Activated naive CD8-positive, alpha-beta T cell (primary cell): ENCODE data around the gene ZDHHC7.

ENCODE experiments used
- H3K27ac Mint-ChIP-seq: one replicate; pipeline ENCODE4 v1.8.0; 2021; ENCODE audit warnings: mixed read lengths
- H3K27me3 Mint-ChIP-seq: one replicate; pipeline ENCODE4 v1.8.0; 2021; ENCODE audit warnings: mixed read lengths
- H3K36me3 Mint-ChIP-seq: one replicate; pipeline ENCODE4 v1.8.0; 2021; ENCODE audit warnings: mixed read lengths
- H3K4me1 Mint-ChIP-seq: one replicate; pipeline ENCODE4 v1.8.0; 2021; ENCODE audit warnings: low read depth, mixed read lengths
- H3K4me3 Mint-ChIP-seq: one replicate; pipeline ENCODE4 v1.8.0; 2021; ENCODE audit warnings: mild to moderate bottlenecking, mixed read lengths
- H3K9me3 Mint-ChIP-seq: one replicate; pipeline ENCODE4 v1.8.0; 2021; ENCODE audit warnings: low read depth, mixed read lengths

The ZDHHC7 gene

GRCh38 chr16:84976644-84977400 is 34.5 kb downstream of the ZDHHC7 start:
- Mint-ChIP-seq H3K4me3 (no peak overlapping the region), H3K27me3 (no peaks in the 10 kb centered on the region), H3K4me1 (no peaks in the 10 kb centered on the region), H3K27ac (no peak overlapping the region), H3K9me3 (no peaks in the 10 kb centered on the region), H3K36me3 (peaks cover 2% of the 10 kb centered on the region)

- Mint-ChIP-seq H3K36me3 (peaks cover 2% of the 10 kb centered on the region), H3K4me1 (peaks cover 2% of the 10 kb centered on the region), H3K27me3 (no peaks in the 10 kb centered on the region), H3K9me3 (no peaks in the 10 kb centered on the region), H3K4me3 (no peak overlapping the region), H3K27ac (no peak overlapping the region)
Observed at GRCh38 chr16:84975522-84975921, 35.8 kb downstream of the ZDHHC7 start.

- H3K36me3 Mint-ChIP-seq = peaks cover 2% of the 10 kb centered on the region
- no peak overlapping the region for H3K27ac Mint-ChIP-seq
- no peaks in the 10 kb centered on the region for H3K27me3 Mint-ChIP-seq
- peaks cover 4% of the 10 kb centered on the region for H3K4me1 Mint-ChIP-seq
- no peaks in the 10 kb centered on the region for H3K9me3 Mint-ChIP-seq
- H3K4me3 Mint-ChIP-seq = no peak overlapping the region
Observed at GRCh38 chr16:84975066-84975465, 36.3 kb downstream of the ZDHHC7 start.

GRCh38 chr16:84973776-84974523 is 37.4 kb downstream of the ZDHHC7 start:
- no peaks in the 10 kb centered on the region for H3K27me3 Mint-ChIP-seq
- H3K9me3 Mint-ChIP-seq = no peaks in the 10 kb centered on the region
- H3K4me1 Mint-ChIP-seq = peaks cover 4% of the 10 kb centered on the region
- no peak overlapping the region for H3K27ac Mint-ChIP-seq
- no peaks in the 10 kb centered on the region for H3K36me3 Mint-ChIP-seq
- no peak overlapping the region for H3K4me3 Mint-ChIP-seq

- Mint-ChIP-seq H3K4me3 (no peak overlapping the region), H3K4me1 (peaks cover 4% of the 10 kb centered on the region), H3K27ac (no peak overlapping the region), H3K36me3 (no peaks in the 10 kb centered on the region), H3K27me3 (no peaks in the 10 kb centered on the region), H3K9me3 (no peaks in the 10 kb centered on the region)
Observed at GRCh38 chr16:84973236-84973635, 38.1 kb downstream of the ZDHHC7 start.

GRCh38 chr16:84970447-84971127 is 40.7 kb downstream of the ZDHHC7 start:
- no peak overlapping the region for H3K27ac Mint-ChIP-seq
- H3K36me3 Mint-ChIP-seq = no peaks in the 10 kb centered on the region
- H3K9me3 Mint-ChIP-seq = no peaks in the 10 kb centered on the region
- peaks cover 4% of the 10 kb centered on the region for H3K4me1 Mint-ChIP-seq
- H3K4me3 Mint-ChIP-seq = no peak overlapping the region
- no peaks in the 10 kb centered on the region for H3K27me3 Mint-ChIP-seq

- Mint-ChIP-seq H3K27me3 (no peaks in the 10 kb centered on the region), H3K27ac (no peak overlapping the region), H3K9me3 (no peaks in the 10 kb centered on the region), H3K4me3 (no peak overlapping the region), H3K36me3 (no peaks in the 10 kb centered on the region), H3K4me1 (peaks cover 4% of the 10 kb centered on the region)
Observed at GRCh38 chr16:84967828-84968227, 43.5 kb downstream of the ZDHHC7 start.

- no peaks in the 10 kb centered on the region for H3K9me3 Mint-ChIP-seq
- no peak overlapping the region for H3K4me3 Mint-ChIP-seq
- H3K27ac Mint-ChIP-seq = no peak overlapping the region
- no peaks in the 10 kb centered on the region for H3K27me3 Mint-ChIP-seq
- H3K36me3 Mint-ChIP-seq = no peaks in the 10 kb centered on the region
- H3K4me1 Mint-ChIP-seq = peaks cover 4% of the 10 kb centered on the region
Observed at GRCh38 chr16:84965428-84966415, 45.6 kb downstream of the ZDHHC7 start.

GRCh38 chr16:84964386-84965128 is 46.8 kb downstream of the ZDHHC7 start:
- Mint-ChIP-seq H3K4me3 (no peak overlapping the region), H3K27ac (no peak overlapping the region), H3K36me3 (no peaks in the 10 kb centered on the region), H3K27me3 (no peaks in the 10 kb centered on the region), H3K9me3 (no peaks in the 10 kb centered on the region), H3K4me1 (no peaks in the 10 kb centered on the region)

GRCh38 chr16:84963066-84963465 is 48.3 kb downstream of the ZDHHC7 start:
- no peaks in the 10 kb centered on the region for H3K27me3 Mint-ChIP-seq
- H3K9me3 Mint-ChIP-seq = no peaks in the 10 kb centered on the region
- no peaks in the 10 kb centered on the region for H3K36me3 Mint-ChIP-seq
- no peaks in the 10 kb centered on the region for H3K4me1 Mint-ChIP-seq
- no peak overlapping the region for H3K27ac Mint-ChIP-seq
- no peak overlapping the region for H3K4me3 Mint-ChIP-seq

- Mint-ChIP-seq H3K4me1 (no peaks in the 10 kb centered on the region), H3K27ac (no peak overlapping the region), H3K9me3 (no peaks in the 10 kb centered on the region), H3K36me3 (no peaks in the 10 kb centered on the region), H3K4me3 (no peak overlapping the region), H3K27me3 (no peaks in the 10 kb centered on the region)
Observed at GRCh38 chr16:84960942-84961341, 50.4 kb downstream of the ZDHHC7 start.

GRCh38 chr16:84959784-84960417 is 51.4 kb downstream of the ZDHHC7 start:
- no peak overlapping the region for H3K4me3 Mint-ChIP-seq
- H3K36me3 Mint-ChIP-seq = no peaks in the 10 kb centered on the region
- H3K27me3 Mint-ChIP-seq = no peaks in the 10 kb centered on the region
- H3K9me3 Mint-ChIP-seq = no peaks in the 10 kb centered on the region
- H3K4me1 Mint-ChIP-seq = no peaks in the 10 kb centered on the region
- no peak overlapping the region for H3K27ac Mint-ChIP-seq

GRCh38 chr16:84959045-84959576 is 52.2 kb downstream of the ZDHHC7 start:
- no peak overlapping the region for H3K27ac Mint-ChIP-seq
- no peak overlapping the region for H3K4me3 Mint-ChIP-seq
- no peaks in the 10 kb centered on the region for H3K27me3 Mint-ChIP-seq
- no peaks in the 10 kb centered on the region for H3K4me1 Mint-ChIP-seq
- H3K36me3 Mint-ChIP-seq = no peaks in the 10 kb centered on the region
- no peaks in the 10 kb centered on the region for H3K9me3 Mint-ChIP-seq
